Body of pancreas (tissue), 4 donors: Measurements from ENCODE around the gene CREG2.

ENCODE experiments used
- POLR2A ChIP-seq, 3 donors: fragments of 450-650 bp; IDR thresholded peaks; one replicate each; pipeline ENCODE4 v1.6.1; 2016; ENCODE audit warnings: antibody characterized with exemption in 3 of 3, mild to moderate bottlenecking in 2 of 3
- TF ChIP-seq, protein P1 (sequence below), 7 experiments: fragments of 450-650 bp in 4 of 7; fragments of 200-600 bp in 3 of 7; sonication (generic) in 3 of 7; IDR thresholded peaks; one replicate each; pipeline ENCODE4 v1.5.1; 2016 to 2019; ENCODE audit warnings: antibody characterized with exemption in 7 of 7

DNA sequence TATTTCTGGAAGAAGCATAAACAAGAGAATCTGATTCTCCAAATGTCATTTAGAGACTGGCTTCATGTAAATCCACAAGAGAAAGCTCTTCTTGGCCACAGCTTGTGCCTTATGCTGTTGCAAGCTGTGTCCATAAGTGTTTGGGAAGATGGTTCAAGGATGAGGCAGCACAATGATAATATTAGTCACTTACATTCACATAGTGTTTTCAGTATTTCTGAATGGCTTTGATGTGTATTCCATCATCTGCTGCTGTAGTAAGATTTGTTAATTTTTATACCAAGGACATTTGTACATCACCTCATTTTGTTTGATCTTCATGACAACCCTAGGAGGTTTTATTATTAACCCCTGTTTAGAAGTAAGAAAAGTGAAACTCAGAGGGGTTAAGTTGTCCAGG, 29.9 kb downstream of the CREG2 start:
- no peak for TF ChIP-seq POLR2A (IDR thresholded peaks at IDR 0.05)
- TF ChIP-seq, protein P1, sequence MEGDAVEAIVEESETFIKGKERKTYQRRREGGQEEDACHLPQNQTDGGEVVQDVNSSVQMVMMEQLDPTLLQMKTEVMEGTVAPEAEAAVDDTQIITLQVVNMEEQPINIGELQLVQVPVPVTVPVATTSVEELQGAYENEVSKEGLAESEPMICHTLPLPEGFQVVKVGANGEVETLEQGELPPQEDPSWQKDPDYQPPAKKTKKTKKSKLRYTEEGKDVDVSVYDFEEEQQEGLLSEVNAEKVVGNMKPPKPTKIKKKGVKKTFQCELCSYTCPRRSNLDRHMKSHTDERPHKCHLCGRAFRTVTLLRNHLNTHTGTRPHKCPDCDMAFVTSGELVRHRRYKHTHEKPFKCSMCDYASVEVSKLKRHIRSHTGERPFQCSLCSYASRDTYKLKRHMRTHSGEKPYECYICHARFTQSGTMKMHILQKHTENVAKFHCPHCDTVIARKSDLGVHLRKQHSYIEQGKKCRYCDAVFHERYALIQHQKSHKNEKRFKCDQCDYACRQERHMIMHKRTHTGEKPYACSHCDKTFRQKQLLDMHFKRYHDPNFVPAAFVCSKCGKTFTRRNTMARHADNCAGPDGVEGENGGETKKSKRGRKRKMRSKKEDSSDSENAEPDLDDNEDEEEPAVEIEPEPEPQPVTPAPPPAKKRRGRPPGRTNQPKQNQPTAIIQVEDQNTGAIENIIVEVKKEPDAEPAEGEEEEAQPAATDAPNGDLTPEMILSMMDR (IDR thresholded peaks at IDR 0.05), result no peak
